Small intestine (tissue), 7 donors: Measurements from ENCODE around the gene LRRC51. TPM values are rescaled to one million over a fixed set of nuclear protein-coding genes. Genes with fewer than 3 reads are reported as not detected.
A peak's percentile ranks its signal among the peaks of the same experiment; 100 is the strongest.

ENCODE experiments used
- DNase-seq, 2 donors: peaks; one replicate each; pipeline versions ENCODE4 v3.0.0 to v3.0.0-alpha.2; 2013
- FAIRE-seq: peaks from 2 replicates; lab custom pipeline; 2012; peaks lifted over from hg19 to GRCh38; lab: Jason Lieb, UNC
- H3K27ac ChIP-seq, 3 donors: one replicate each; pipeline ENCODE4 v1.5.1; 2013; ENCODE audit warnings: low read length in 2 of 3, mild to moderate bottlenecking in 2 of 3, control low read depth in 1 of 3, inconsistent platforms in 1 of 3, low read depth in 1 of 3, moderate library complexity in 1 of 3
- H3K27me3 ChIP-seq, 3 donors: one replicate each; pipeline ENCODE4 v1.6.1; 2013; ENCODE audit warnings: low read length in 3 of 3, inconsistent platforms in 1 of 3; ENCODE audit not compliant: control insufficient read depth in 3 of 3, insufficient read depth in 3 of 3
- H3K36me3 ChIP-seq, 3 donors: one replicate each; pipeline ENCODE4 v1.6.1; 2013; ENCODE audit warnings: low read length in 3 of 3, inconsistent platforms in 1 of 3, low read depth in 1 of 3, mild to moderate bottlenecking in 1 of 3, moderate library complexity in 1 of 3; ENCODE audit not compliant: control insufficient read depth in 3 of 3, insufficient read depth in 2 of 3
- H3K4me1 ChIP-seq, 3 donors: one replicate each; pipeline ENCODE4 v1.6.1; 2013; ENCODE audit warnings: low read length in 2 of 3, inconsistent platforms in 1 of 3, low read depth in 1 of 3, mild to moderate bottlenecking in 1 of 3, moderate library complexity in 1 of 3; ENCODE audit not compliant: control insufficient read depth in 3 of 3, insufficient read depth in 2 of 3
- H3K4me3 ChIP-seq, 3 donors: one replicate each; pipeline ENCODE4 v1.5.1; 2013; ENCODE audit warnings: low read length in 3 of 3, control low read depth in 1 of 3, inconsistent platforms in 1 of 3, low read depth in 1 of 3, mild to moderate bottlenecking in 1 of 3, moderate library complexity in 1 of 3
- H3K9me3 ChIP-seq, 2 donors: one replicate each; pipeline ENCODE4 v1.6.1; 2013; ENCODE audit warnings: low read depth in 1 of 2, low read length in 1 of 2; ENCODE audit not compliant: control insufficient read depth in 2 of 2, insufficient read depth in 1 of 2
- WGBS, 3 donors: extraction: QIAGEN DNeasy Blood & Tissue Kit; methylation state at CpG; one replicate each; pipeline ENCODE4 v1.1.7; 2013; 5-methylcytosine and 5-hydroxymethylcytosine counted together
- polyA plus RNA-seq, 4 donors: library from polyadenylated mRNA; stranded (reverse) in 3 of 4; unstranded in 1 of 4; fragments of 200-250 nt in 3 of 4; fragments of 120-200 nt in 1 of 4; gene quantifications; one replicate each; pipeline versions ENCODE4 v1.2.1 to v1.2.3, GENCODE V29; 2013
- donor health status: healthy with polysubstance abuse.
- donor health status: control.
- donor health status: control.
- donor health status: Bipolar disorder and iron deficiency.
- donor health status: healthy.

The LRRC51 gene
- polyA plus RNA-seq, 4 donors, result 3.8 to 10.7 (median 5.6) TPM

GRCh38 chr11:72040491-72041363 lies 39.9 kb upstream of the LRRC51 start:
- H3K4me3 ChIP-seq, result peak overlapping the region; percentile 50 to 85 (median 73)
- DNase-seq (peak; percentile 92 to 97), FAIRE-seq (no peak)
- H3K36me3 ChIP-seq, result peaks cover 0 to 10% (median 2%) of the 10 kb centered on the region in 3 donors
- peak overlapping the region; percentile 92 to 97 (median 97) for H3K27ac ChIP-seq
- peaks cover 2 to 37% (median 19%) of the 10 kb centered on the region in 3 donors for H3K4me1 ChIP-seq
- H3K27me3 ChIP-seq, result no peaks in the 10 kb centered on the region
- H3K9me3 ChIP-seq, result no peaks in the 10 kb centered on the region
- WGBS, 3 donors, result 0 to 1% (median 0%) methylated on average over 22 to 23 of the region's 23 CpGs

- peaks cover 0 to 13% (median 2%) of the 10 kb centered on the region in 3 donors for H3K36me3 ChIP-seq
- DNase-seq, result peak; percentile 62 to 81
- no peaks in the 10 kb centered on the region for H3K9me3 ChIP-seq
- H3K27me3 ChIP-seq, result no peaks in the 10 kb centered on the region
- FAIRE-seq, result no peak
- H3K4me1 ChIP-seq, result peaks cover 2 to 36% (median 19%) of the 10 kb centered on the region in 3 donors
- peak overlapping the region; percentile 92 to 97 (median 97) for H3K27ac ChIP-seq
- H3K4me3 ChIP-seq, result peak overlapping the region; percentile 50 to 85 (median 73)
- WGBS, 3 donors, result 4 to 7% (median 5%) methylated on average over 22 to 23 of the region's 23 CpGs
These were observed 39.1 kb upstream of the LRRC51 start for GRCh38 chr11:72041364-72042063.

- H3K9me3 ChIP-seq, result no peaks in the 10 kb centered on the region
- 9 to 20% (median 19%) methylated on average over 5 of the region's 5 CpGs for WGBS, 3 donors
- peak overlapping the region; percentile 50 to 85 (median 73) for H3K4me3 ChIP-seq
- H3K4me1 ChIP-seq, result peaks cover 2 to 30% (median 19%) of the 10 kb centered on the region in 3 donors
- DNase-seq, result peak; percentile 39 to 41
- H3K27me3 ChIP-seq, result no peaks in the 10 kb centered on the region
- peaks cover 0 to 15% (median 2%) of the 10 kb centered on the region in 3 donors for H3K36me3 ChIP-seq
- H3K27ac ChIP-seq, result peak overlapping the region; percentile 92 to 97 (median 97)
- FAIRE-seq, result no peak
These were observed 38.4 kb upstream of the LRRC51 start for GRCh38 chr11:72042064-72042745.

- 77 to 91% (median 82%) methylated on average over 5 of the region's 5 CpGs for WGBS, 3 donors
- H3K4me1 ChIP-seq, result peaks cover 0 to 27% (median 0%) of the 10 kb centered on the region in 3 donors
- DNase-seq, result no peak
- no peak overlapping the region for H3K4me3 ChIP-seq
- peaks cover 0 to 21% (median 0%) of the 10 kb centered on the region in 3 donors for H3K36me3 ChIP-seq
- no peaks in the 10 kb centered on the region for H3K27me3 ChIP-seq
- H3K27ac ChIP-seq, result no peak overlapping the region
- FAIRE-seq, result no peak
- H3K9me3 ChIP-seq, result no peaks in the 10 kb centered on the region
These were observed 34.8 kb upstream of the LRRC51 start for GRCh38 chr11:72045849-72046248.

GRCh38 chr11:72048766-72049460 lies 31.7 kb upstream of the LRRC51 start:
- DNase-seq, result peak in 1 of 2 donors; percentile 17
- Histone ChIP-seq H3K36me3 (peaks cover 0 to 24% (median 0%) of the 10 kb centered on the region in 3 donors), H3K4me3 (no peak overlapping the region), H3K9me3 (no peaks in the 10 kb centered on the region), H3K4me1 (peaks cover 0 to 8% (median 0%) of the 10 kb centered on the region in 3 donors), H3K27ac (peak overlapping the region in 2 of 3 donors; percentile 21 to 42), H3K27me3 (no peaks in the 10 kb centered on the region)
- no peak for FAIRE-seq
- WGBS, 3 donors, result 72 to 86% (median 78%) methylated on average over 3 of the region's 3 CpGs

GRCh38 chr11:72058416-72059034 lies 22.1 kb upstream of the LRRC51 start:
- Histone ChIP-seq H3K36me3 (peaks cover 0 to 18% (median 3%) of the 10 kb centered on the region in 3 donors), H3K27me3 (no peaks in the 10 kb centered on the region), H3K4me3 (no peak overlapping the region), H3K4me1 (no peaks in the 10 kb centered on the region), H3K27ac (no peak overlapping the region), H3K9me3 (no peaks in the 10 kb centered on the region)
- no peak for FAIRE-seq
- WGBS, 3 donors, result 78 to 94% (median 88%) methylated on average over 3 of the region's 3 CpGs
- DNase-seq, result no peak

GRCh38 chr11:72061739-72062396 lies 18.8 kb upstream of the LRRC51 start:
- no peaks in the 10 kb centered on the region for H3K27me3 ChIP-seq
- 90 to 96% (median 94%) methylated on average over 5 of the region's 5 CpGs for WGBS, 3 donors
- H3K9me3 ChIP-seq, result no peaks in the 10 kb centered on the region
- DNase-seq (no peak), FAIRE-seq (no peak)
- H3K27ac ChIP-seq, result no peak overlapping the region
- H3K4me1 ChIP-seq, result no peaks in the 10 kb centered on the region
- peaks cover 0 to 20% (median 3%) of the 10 kb centered on the region in 3 donors for H3K36me3 ChIP-seq
- no peak overlapping the region for H3K4me3 ChIP-seq
